ENCODE data around the gene GRSF1.
"Not testable (repeated sequence)": the region's sequence is repeated elsewhere in the genome, so short reads cannot be mapped to it uniquely, and the experiment has no call there.

GRSF1 gene

DNA sequence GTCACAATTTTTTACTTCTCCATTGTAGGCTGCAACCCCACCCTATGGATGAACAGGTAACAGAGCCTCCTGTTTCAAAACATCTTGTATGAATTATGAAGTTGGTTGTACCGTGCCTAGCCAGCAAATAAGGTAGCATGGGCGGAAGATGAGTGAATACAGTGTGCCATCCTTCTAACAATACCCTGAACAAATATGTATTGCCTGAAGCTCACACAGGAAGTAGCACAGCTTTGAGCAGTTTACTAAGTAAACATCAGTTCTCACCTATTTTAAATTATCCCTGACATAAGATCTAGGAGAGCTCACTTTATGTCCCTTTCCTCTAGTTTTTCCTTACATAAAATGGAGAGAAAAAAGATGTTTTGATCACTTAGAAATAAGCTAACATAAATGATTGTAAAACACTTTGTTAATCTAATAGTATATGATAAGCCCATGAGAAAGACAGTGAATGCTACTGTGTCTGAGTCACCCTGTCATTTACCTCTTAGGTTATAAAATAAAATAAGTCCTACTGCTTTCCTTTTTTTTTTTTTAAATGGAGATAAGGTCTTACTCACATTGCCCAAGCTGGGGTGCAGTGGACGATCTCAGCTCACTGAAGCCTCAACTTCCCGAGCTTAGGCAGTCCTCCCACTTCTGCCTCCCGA lies 36.6 kb downstream of the GRSF1 start:
- no peaks in the 10 kb centered on the region for H3K9me3 ChIP-seq (ENCODE audit: control insufficient read depth, low read length)
- no peaks in the 10 kb centered on the region for H3K27me3 ChIP-seq (ENCODE audit: control insufficient read depth, insufficient read depth, low read length, poor library complexity, severe bottlenecking)
- WGBS, 2 experiments, result 88 to 94% methylated on average over 5 of the region's 5 CpGs
- H3K4me3 ChIP-seq (ENCODE audit: insufficient read depth, low read depth, low read length), result no peak overlapping the region
- H3K27ac ChIP-seq (ENCODE audit: insufficient read depth, low read depth, low read length, poor library complexity, severe bottlenecking), result no peak overlapping the region
- no peaks in the 10 kb centered on the region for H3K36me3 ChIP-seq (ENCODE audit: control insufficient read depth, insufficient read depth, low read length)
- H3K4me1 ChIP-seq (ENCODE audit: control insufficient read depth, insufficient read depth, low read length), result no peaks in the 10 kb centered on the region

DNA sequence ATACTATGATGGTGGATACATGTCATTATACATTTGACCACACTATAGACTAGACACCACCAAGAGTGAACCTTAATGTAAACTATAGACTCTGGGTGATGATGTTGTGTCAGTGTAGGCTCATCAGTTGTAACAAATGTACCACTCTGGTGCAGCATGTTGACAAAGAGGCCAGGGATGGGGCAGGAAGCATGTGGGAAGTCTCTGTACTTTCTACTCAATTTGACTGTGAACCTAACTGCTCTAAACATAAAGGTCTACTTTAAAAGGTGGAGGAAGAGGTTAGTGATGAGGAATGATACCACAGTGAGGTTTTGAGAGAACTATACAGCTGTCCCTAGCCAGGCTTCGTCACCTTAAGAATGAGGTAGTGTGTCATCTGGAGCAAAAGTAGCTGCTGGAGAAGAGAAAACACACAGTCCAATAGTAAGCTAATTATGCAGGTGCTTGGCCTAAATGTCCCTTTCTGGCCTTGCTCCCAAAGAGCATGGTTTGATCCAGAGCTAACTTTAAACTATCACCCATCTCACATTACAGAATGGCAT lies 38.4 kb downstream of the GRSF1 start:
- Histone ChIP-seq H3K27me3 (ENCODE audit: control insufficient read depth, insufficient read depth, low read length, poor library complexity, severe bottlenecking) (no peaks in the 10 kb centered on the region), H3K9me3 (ENCODE audit: control insufficient read depth, low read length) (no peaks in the 10 kb centered on the region), H3K36me3 (ENCODE audit: control insufficient read depth, insufficient read depth, low read length) (no peaks in the 10 kb centered on the region), H3K4me3 (ENCODE audit: insufficient read depth, low read depth, low read length) (no peak overlapping the region), H3K4me1 (ENCODE audit: control insufficient read depth, insufficient read depth, low read length) (no peaks in the 10 kb centered on the region), H3K27ac (ENCODE audit: insufficient read depth, low read depth, low read length, poor library complexity, severe bottlenecking) (no peak overlapping the region)
- WGBS, 2 experiments, result 84 to 89% methylated on average over 1 of the region's 1 CpG

- no peaks in the 10 kb centered on the region for H3K27me3 ChIP-seq (ENCODE audit: control insufficient read depth, insufficient read depth, low read length, poor library complexity, severe bottlenecking)
- no peak overlapping the region for H3K27ac ChIP-seq (ENCODE audit: insufficient read depth, low read depth, low read length, poor library complexity, severe bottlenecking)
- no peak overlapping the region for H3K4me3 ChIP-seq (ENCODE audit: insufficient read depth, low read depth, low read length)
- H3K36me3 ChIP-seq (ENCODE audit: control insufficient read depth, insufficient read depth, low read length), result peaks cover 5% of the 10 kb centered on the region
- no peaks in the 10 kb centered on the region for H3K9me3 ChIP-seq (ENCODE audit: control insufficient read depth, low read length)
- H3K4me1 ChIP-seq (ENCODE audit: control insufficient read depth, insufficient read depth, low read length), result no peaks in the 10 kb centered on the region
- WGBS, 2 experiments, result 96 to 97% methylated on average over 6 of the region's 6 CpGs
These were observed 46.1 kb downstream of the GRSF1 start for GRCh38 chr4:70793626-70794025.

DNA sequence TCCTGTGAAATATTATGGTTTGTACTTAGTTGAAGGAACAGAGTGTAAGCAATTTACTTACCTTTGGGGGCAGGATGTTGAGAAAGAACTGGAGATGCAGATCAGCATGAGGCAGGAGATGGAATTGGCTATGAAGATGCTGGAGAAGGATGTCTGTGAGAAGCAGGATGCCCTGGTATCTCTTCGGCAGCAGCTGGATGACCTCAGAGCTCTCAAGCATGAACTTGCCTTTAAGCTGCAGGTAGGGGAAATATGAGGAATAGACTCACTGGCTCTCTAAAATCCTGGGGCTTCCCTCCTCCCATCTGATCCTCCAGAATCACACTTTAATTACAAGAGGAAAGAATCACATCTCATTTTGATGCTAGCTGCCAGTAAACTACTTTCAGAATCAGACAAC lies 51.0 kb downstream of the GRSF1 start:
- H3K4me3 ChIP-seq (ENCODE audit: insufficient read depth, low read depth, low read length), result no peak overlapping the region
- H3K9me3 ChIP-seq (ENCODE audit: control insufficient read depth, low read length), result no peaks in the 10 kb centered on the region
- H3K27ac ChIP-seq (ENCODE audit: insufficient read depth, low read depth, low read length, poor library complexity, severe bottlenecking), result no peak overlapping the region
- peaks cover 5% of the 10 kb centered on the region for H3K36me3 ChIP-seq (ENCODE audit: control insufficient read depth, insufficient read depth, low read length)
- no peaks in the 10 kb centered on the region for H3K27me3 ChIP-seq (ENCODE audit: control insufficient read depth, insufficient read depth, low read length, poor library complexity, severe bottlenecking)
- 95 to 98% methylated on average over 1 of the region's 1 CpG for WGBS, 2 experiments
- H3K4me1 ChIP-seq (ENCODE audit: control insufficient read depth, insufficient read depth, low read length), result no peaks in the 10 kb centered on the region

DNA sequence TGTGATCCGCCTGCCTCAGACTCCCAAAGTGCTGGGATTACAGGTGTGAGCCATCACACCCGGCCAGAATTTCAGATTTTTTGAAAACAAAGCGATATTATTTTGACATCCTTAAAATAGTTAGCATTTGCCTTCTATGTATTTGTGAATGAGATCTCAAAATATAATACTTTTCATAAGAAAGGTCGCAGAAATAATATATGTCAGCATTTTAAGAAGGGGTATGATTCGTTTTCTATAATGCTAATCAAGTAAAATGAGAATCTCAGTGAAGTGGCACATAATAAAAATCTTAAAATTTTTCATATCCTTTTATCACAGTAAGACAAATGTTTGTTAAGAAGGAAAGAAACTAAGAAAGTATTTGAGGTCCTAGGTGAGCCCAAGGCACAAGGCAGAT lies 52.2 kb downstream of the GRSF1 start:
- Histone ChIP-seq H3K27me3 (ENCODE audit: control insufficient read depth, insufficient read depth, low read length, poor library complexity, severe bottlenecking) (no peaks in the 10 kb centered on the region), H3K4me1 (ENCODE audit: control insufficient read depth, insufficient read depth, low read length) (no peaks in the 10 kb centered on the region), H3K27ac (ENCODE audit: insufficient read depth, low read depth, low read length, poor library complexity, severe bottlenecking) (no peak overlapping the region), H3K36me3 (ENCODE audit: control insufficient read depth, insufficient read depth, low read length) (peaks cover 5% of the 10 kb centered on the region), H3K9me3 (ENCODE audit: control insufficient read depth, low read length) (no peaks in the 10 kb centered on the region), H3K4me3 (ENCODE audit: insufficient read depth, low read depth, low read length) (no peak overlapping the region)
- WGBS, 2 experiments, result 94 to 98% methylated on average over 3 of the region's 5 CpGs

- no peaks in the 10 kb centered on the region for H3K27me3 ChIP-seq (ENCODE audit: control insufficient read depth, insufficient read depth, low read length, poor library complexity, severe bottlenecking)
- no peaks in the 10 kb centered on the region for H3K36me3 ChIP-seq (ENCODE audit: control insufficient read depth, insufficient read depth, low read length)
- no peak overlapping the region for H3K4me3 ChIP-seq (ENCODE audit: insufficient read depth, low read depth, low read length)
- H3K4me1 ChIP-seq (ENCODE audit: control insufficient read depth, insufficient read depth, low read length), result no peaks in the 10 kb centered on the region
- no peaks in the 10 kb centered on the region for H3K9me3 ChIP-seq (ENCODE audit: control insufficient read depth, low read length)
- 93 to 97% methylated on average over 2 of the region's 4 CpGs for WGBS, 2 experiments
- H3K27ac ChIP-seq (ENCODE audit: insufficient read depth, low read depth, low read length, poor library complexity, severe bottlenecking), result no peak overlapping the region
These were observed 56.6 kb downstream of the GRSF1 start for GRCh38 chr4:70783096-70783495.

- Histone ChIP-seq H3K4me1 (ENCODE audit: control insufficient read depth, insufficient read depth, low read length) (no peaks in the 10 kb centered on the region), H3K9me3 (ENCODE audit: control insufficient read depth, low read length) (no peaks in the 10 kb centered on the region), H3K36me3 (ENCODE audit: control insufficient read depth, insufficient read depth, low read length) (no peaks in the 10 kb centered on the region), H3K27me3 (ENCODE audit: control insufficient read depth, insufficient read depth, low read length, poor library complexity, severe bottlenecking) (no peaks in the 10 kb centered on the region), H3K27ac (ENCODE audit: insufficient read depth, low read depth, low read length, poor library complexity, severe bottlenecking) (no peak overlapping the region), H3K4me3 (ENCODE audit: insufficient read depth, low read depth, low read length) (no peak overlapping the region)
- 95 to 97% methylated on average over 4 to 5 of the region's 5 CpGs for WGBS, 2 experiments
These were observed 60.7 kb downstream of the GRSF1 start for GRCh38 chr4:70778888-70779422.

DNA sequence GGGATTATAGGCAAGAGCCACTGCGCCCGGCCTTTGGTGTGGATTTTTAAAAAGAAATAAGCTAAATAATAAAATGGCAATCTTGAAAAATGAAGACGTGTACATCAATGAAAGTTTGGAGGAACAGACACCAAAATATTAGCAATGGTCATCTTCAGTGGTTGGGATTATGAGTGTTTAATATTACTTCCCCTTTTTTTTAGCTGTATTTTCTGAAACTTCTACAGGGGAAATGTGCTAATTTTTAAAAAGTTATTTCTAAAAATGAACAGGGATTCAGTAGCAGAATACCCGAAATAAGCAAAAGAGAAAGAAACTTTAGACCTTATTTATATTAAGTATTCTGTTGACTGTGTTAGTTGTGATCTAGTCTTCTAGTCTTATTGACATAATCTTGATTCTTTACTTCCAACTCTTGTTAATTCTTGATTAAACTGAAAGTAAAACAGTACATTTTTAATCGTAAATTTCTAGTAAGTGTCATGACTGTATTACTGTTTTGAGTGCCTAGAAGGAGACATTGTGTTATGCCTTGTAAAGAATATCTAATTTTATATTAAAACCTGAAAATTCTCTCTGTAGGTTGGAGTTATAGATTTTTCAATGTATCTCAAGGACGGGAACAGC lies 66.6 kb downstream of the GRSF1 start:
- WGBS, 2 experiments, result 87 to 95% methylated on average over 4 to 6 of the region's 6 CpGs
- H3K4me1 ChIP-seq (ENCODE audit: control insufficient read depth, insufficient read depth, low read length), result no peaks in the 10 kb centered on the region
- H3K27me3 ChIP-seq (ENCODE audit: control insufficient read depth, insufficient read depth, low read length, poor library complexity, severe bottlenecking), result no peaks in the 10 kb centered on the region
- H3K9me3 ChIP-seq (ENCODE audit: control insufficient read depth, low read length), result no peaks in the 10 kb centered on the region
- no peaks in the 10 kb centered on the region for H3K36me3 ChIP-seq (ENCODE audit: control insufficient read depth, insufficient read depth, low read length)
- no peak overlapping the region for H3K27ac ChIP-seq (ENCODE audit: insufficient read depth, low read depth, low read length, poor library complexity, severe bottlenecking)
- H3K4me3 ChIP-seq (ENCODE audit: insufficient read depth, low read depth, low read length), result no peak overlapping the region

GRCh38 chr4:70769396-70769795 lies 70.3 kb downstream of the GRSF1 start:
- H3K36me3 ChIP-seq (ENCODE audit: control insufficient read depth, insufficient read depth, low read length); H3K4me3 ChIP-seq (ENCODE audit: insufficient read depth, low read depth, low read length); H3K4me1 ChIP-seq (ENCODE audit: control insufficient read depth, insufficient read depth, low read length); H3K27me3 ChIP-seq (ENCODE audit: control insufficient read depth, insufficient read depth, low read length, poor library complexity, severe bottlenecking); H3K9me3 ChIP-seq (ENCODE audit: control insufficient read depth, low read length); H3K27ac ChIP-seq (ENCODE audit: insufficient read depth, low read depth, low read length, poor library complexity, severe bottlenecking): not testable (repeated sequence)
- WGBS, 2 experiments, result 86 to 100% methylated on average over 1 of the region's 1 CpG

- H3K27me3 ChIP-seq (ENCODE audit: control insufficient read depth, insufficient read depth, low read length, poor library complexity, severe bottlenecking), result no peaks in the 10 kb centered on the region
- no peaks in the 10 kb centered on the region for H3K9me3 ChIP-seq (ENCODE audit: control insufficient read depth, low read length)
- no peak overlapping the region for H3K4me3 ChIP-seq (ENCODE audit: insufficient read depth, low read depth, low read length)
- no peaks in the 10 kb centered on the region for H3K4me1 ChIP-seq (ENCODE audit: control insufficient read depth, insufficient read depth, low read length)
- H3K27ac ChIP-seq (ENCODE audit: insufficient read depth, low read depth, low read length, poor library complexity, severe bottlenecking), result no peak overlapping the region
- no peaks in the 10 kb centered on the region for H3K36me3 ChIP-seq (ENCODE audit: control insufficient read depth, insufficient read depth, low read length)
- WGBS, 2 experiments, result 93 to 99% methylated on average over 3 of the region's 3 CpGs
These were observed 71.3 kb downstream of the GRSF1 start for GRCh38 chr4:70768301-70768948.
